ENCODE measurements around the gene SCAMP1.
"Not testable (repeated sequence)": the region's sequence is repeated elsewhere in the genome, so short reads cannot be mapped to it uniquely, and the experiment has no call there.

SCAMP1 gene

GRCh38 chr5:78359831-78360673, at the start of gene SCAMP1:
Gene SCAMP1, plus strand, starts transcription at chr5:78360617. Its CDS starts 55 bp downstream, at chr5:78360672.
- no peak for FAIRE-seq

- FAIRE-seq: no peak
Measured at GRCh38 chr5:78317515-78317914, 42.9 kb upstream of the SCAMP1 start.

- FAIRE-seq: no peak
Measured at GRCh38 chr5:78318337-78318736, 42.1 kb upstream of the SCAMP1 start.

- FAIRE-seq: peak; percentile 71
Measured at GRCh38 chr5:78320401-78320800, 40.0 kb upstream of the SCAMP1 start.

- no peak for FAIRE-seq
Measured at GRCh38 chr5:78323241-78323640, 37.2 kb upstream of the SCAMP1 start.

- no peak for FAIRE-seq
Measured at GRCh38 chr5:78326930-78327329, 33.5 kb upstream of the SCAMP1 start.

- no peak for FAIRE-seq
Measured at GRCh38 chr5:78327761-78328510, 32.5 kb upstream of the SCAMP1 start.

GRCh38 chr5:78328585-78329173, 31.7 kb upstream of the SCAMP1 start:
- FAIRE-seq: no peak

- FAIRE-seq: no peak
Measured at GRCh38 chr5:78331523-78332080, 28.8 kb upstream of the SCAMP1 start.

GRCh38 chr5:78334811-78335210, 25.6 kb upstream of the SCAMP1 start:
- no peak for FAIRE-seq

GRCh38 chr5:78335976-78336375, 24.4 kb upstream of the SCAMP1 start:
- FAIRE-seq: no peak

- FAIRE-seq: no peak
Measured at GRCh38 chr5:78336698-78337097, 23.7 kb upstream of the SCAMP1 start.

GRCh38 chr5:78339617-78340436, 20.6 kb upstream of the SCAMP1 start:
- FAIRE-seq: no peak

GRCh38 chr5:78341440-78341839, 19.0 kb upstream of the SCAMP1 start:
- FAIRE-seq: no peak

GRCh38 chr5:78345485-78345884, 14.9 kb upstream of the SCAMP1 start:
- FAIRE-seq: no peak

- no peak for FAIRE-seq
Measured at GRCh38 chr5:78353520-78353919, 6.9 kb upstream of the SCAMP1 start.

GRCh38 chr5:78354066-78354670, 6.2 kb upstream of the SCAMP1 start:
- no peak for FAIRE-seq

GRCh38 chr5:78355561-78355960, 4.9 kb upstream of the SCAMP1 start:
- FAIRE-seq: no peak

GRCh38 chr5:78359455-78359830, 974 bp upstream of the SCAMP1 start:
- not testable (repeated sequence) for FAIRE-seq

GRCh38 chr5:78360674-78360923, 182 bp downstream of the SCAMP1 start:
- no peak for FAIRE-seq

- FAIRE-seq: no peak
Measured at GRCh38 chr5:78360924-78361630, 660 bp downstream of the SCAMP1 start.

GRCh38 chr5:78361631-78361993, 1.2 kb downstream of the SCAMP1 start:
- no peak for FAIRE-seq
